NT2/D1 (cell line): ENCODE results near the gene IFT57.

Experiments
- YY1 ChIP-seq: IDR thresholded peaks from 2 replicates; pipeline ENCODE4 v1.6.1; 2011; ENCODE audit not compliant: insufficient read length, insufficient read depth
- ZNF274 ChIP-seq: IDR thresholded peaks from 2 replicates; pipeline ENCODE4 v1.6.1; 2011; ENCODE audit warnings: mild to moderate bottlenecking, low read depth, low read length

DNA sequence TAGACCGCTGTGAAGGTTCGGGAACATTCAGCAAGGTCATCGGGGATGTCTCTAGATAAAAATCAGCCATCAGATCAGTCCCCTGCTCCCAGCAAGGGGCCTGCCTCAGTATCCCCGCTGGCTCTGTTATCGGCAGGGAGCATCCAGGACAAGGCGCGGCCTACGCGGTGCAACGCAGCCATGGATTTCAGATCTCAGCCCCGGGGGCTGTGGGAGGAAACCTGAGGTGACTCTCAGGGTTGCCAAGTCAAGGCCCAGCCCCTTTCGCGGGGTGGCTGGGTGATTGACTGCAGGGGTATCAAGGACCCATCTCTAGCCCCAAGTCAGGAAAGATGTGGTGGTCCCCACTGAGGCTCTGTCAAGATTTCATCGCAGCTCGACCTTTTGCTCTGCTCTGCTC is 108.2 kb downstream of the IFT57 start:
- TF ChIP-seq YY1 (no peak), ZNF274 (no peak)
